MCF 10A (cell line): ENCODE measurements around the gene PAK1. TPM values are rescaled to one million over a fixed set of nuclear protein-coding genes. Genes with fewer than 3 reads are reported as not detected.

Experiments used
- BruUV-seq: library from RNA; stranded (reverse); fragments of 400-500 nt; replicated peaks from 2 replicates; lab custom pipeline; 2021; lab: Mats Ljungman, UMichigan
- CTCF ChIA-PET: fragments of 300-600 bp; sonication (Branson Sonifier 250); formaldehyde crosslinking; extraction: SDS; loops from one replicate; lab custom pipeline; 2021; ENCODE audit warnings: antibody characterized with exemption, inconsistent platforms; lab: Yijun Ruan, JAX
- POLR2A ChIA-PET: fragments of 300-600, 350-650 bp; sonication (Branson Sonifier 250); formaldehyde crosslinking; extraction: SDS; loops from one replicate; lab custom pipeline; 2020; ENCODE audit warnings: antibody characterized with exemption, inconsistent platforms; lab: Yijun Ruan, JAX
- DNase-seq: peaks from one replicate; pipeline ENCODE4 v3.0.0-alpha.2; 2018; ENCODE audit not compliant: unreplicated experiment
- H3K27ac Mint-ChIP-seq: one replicate; pipeline ENCODE4 v1.8.0; 2022; ENCODE audit warnings: mild to moderate bottlenecking, low read depth, mixed read lengths; ENCODE audit not compliant: unreplicated experiment
- H3K27me3 Mint-ChIP-seq: one replicate; pipeline ENCODE4 v1.8.0; 2022; ENCODE audit warnings: mixed read lengths; ENCODE audit not compliant: insufficient read depth, unreplicated experiment
- H3K36me3 Mint-ChIP-seq: one replicate; pipeline ENCODE4 v1.8.0; 2022; ENCODE audit warnings: mild to moderate bottlenecking, moderate library complexity, mixed read lengths; ENCODE audit not compliant: insufficient read depth, unreplicated experiment
- H3K4me1 Mint-ChIP-seq: one replicate; pipeline ENCODE4 v1.8.0; 2022; ENCODE audit warnings: mixed read lengths; ENCODE audit not compliant: insufficient read depth, unreplicated experiment
- H3K4me3 Mint-ChIP-seq: one replicate; pipeline ENCODE4 v1.8.0; 2022; ENCODE audit warnings: mild to moderate bottlenecking, moderate library complexity, mixed read lengths; ENCODE audit not compliant: unreplicated experiment
- H3K9me3 Mint-ChIP-seq: one replicate; pipeline ENCODE4 v1.8.0; 2022; ENCODE audit warnings: mixed read lengths; ENCODE audit not compliant: unreplicated experiment
- intact Hi-C: fragments of 100-400 bp; cut with micrococcal nuclease; formaldehyde crosslinking; loops from 2 replicates; pipeline ENCODE4 v1.14.1; 2022
- total RNA-seq: library from RNA; stranded (reverse); gene quantifications from 2 replicates; pipeline ENCODE4 v1.2.3, GENCODE V29; 2022
- TF ChIP-seq, protein P1 (sequence below): fragments of 200-600 bp; IDR thresholded peaks from one replicate; pipeline ENCODE4 v1.8.0; 2022; ENCODE audit warnings: antibody characterized with exemption, mild to moderate bottlenecking; ENCODE audit not compliant: unreplicated experiment

PAK1 gene
- total RNA-seq, 1 experiment from 2014 or later, result 24.0 TPM

DNA sequence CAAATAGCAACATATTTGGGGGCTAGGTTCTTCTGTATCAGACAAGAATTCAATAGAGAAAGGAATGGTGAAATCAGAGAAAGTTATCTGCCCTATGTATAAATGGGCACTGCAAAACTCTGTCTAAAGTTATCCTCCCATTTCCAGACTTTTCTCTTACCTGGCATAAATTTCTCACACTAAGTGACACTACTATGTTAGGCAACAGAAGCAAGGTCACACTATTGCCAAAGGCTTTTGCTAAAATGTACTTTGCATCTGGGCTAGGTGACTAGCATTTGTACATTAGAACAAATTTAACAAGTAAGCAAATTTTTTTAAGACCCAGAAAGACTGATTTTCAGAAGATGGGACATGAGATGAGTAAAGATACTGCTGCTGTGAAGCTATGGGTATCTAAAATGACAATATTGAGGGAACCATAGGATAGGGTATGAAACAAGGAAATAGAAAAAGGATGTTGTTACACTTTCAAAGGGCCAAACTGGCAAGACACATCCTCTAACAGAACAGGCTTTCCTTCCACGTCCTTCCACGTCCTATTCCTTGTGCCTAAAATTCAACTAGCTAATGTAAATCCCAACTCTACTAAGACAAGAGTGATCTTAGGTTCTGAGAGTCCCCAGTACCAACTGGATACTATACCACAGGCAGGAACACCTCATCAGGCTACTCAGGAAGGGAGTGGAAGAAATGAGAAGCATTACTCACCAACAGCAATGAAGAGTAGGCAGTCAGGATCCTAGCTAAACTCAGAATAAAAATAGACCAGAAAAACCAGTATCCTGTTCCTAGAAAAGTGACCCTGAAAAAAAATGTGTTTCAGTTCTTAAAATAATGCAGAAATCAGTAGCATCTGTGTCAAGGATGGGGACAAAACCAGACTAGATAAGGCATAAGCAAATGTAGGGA lies 195.0 kb downstream of the PAK1 start:
- Mint-ChIP-seq H3K4me1 (peaks cover 8% of the 10 kb centered on the region), H3K9me3 (no peaks in the 10 kb centered on the region), H3K27ac (no peak overlapping the region), H3K36me3 (peaks cover 4% of the 10 kb centered on the region), H3K27me3 (no peaks in the 10 kb centered on the region), H3K4me3 (no peak overlapping the region)
- TF ChIP-seq, protein P1, sequence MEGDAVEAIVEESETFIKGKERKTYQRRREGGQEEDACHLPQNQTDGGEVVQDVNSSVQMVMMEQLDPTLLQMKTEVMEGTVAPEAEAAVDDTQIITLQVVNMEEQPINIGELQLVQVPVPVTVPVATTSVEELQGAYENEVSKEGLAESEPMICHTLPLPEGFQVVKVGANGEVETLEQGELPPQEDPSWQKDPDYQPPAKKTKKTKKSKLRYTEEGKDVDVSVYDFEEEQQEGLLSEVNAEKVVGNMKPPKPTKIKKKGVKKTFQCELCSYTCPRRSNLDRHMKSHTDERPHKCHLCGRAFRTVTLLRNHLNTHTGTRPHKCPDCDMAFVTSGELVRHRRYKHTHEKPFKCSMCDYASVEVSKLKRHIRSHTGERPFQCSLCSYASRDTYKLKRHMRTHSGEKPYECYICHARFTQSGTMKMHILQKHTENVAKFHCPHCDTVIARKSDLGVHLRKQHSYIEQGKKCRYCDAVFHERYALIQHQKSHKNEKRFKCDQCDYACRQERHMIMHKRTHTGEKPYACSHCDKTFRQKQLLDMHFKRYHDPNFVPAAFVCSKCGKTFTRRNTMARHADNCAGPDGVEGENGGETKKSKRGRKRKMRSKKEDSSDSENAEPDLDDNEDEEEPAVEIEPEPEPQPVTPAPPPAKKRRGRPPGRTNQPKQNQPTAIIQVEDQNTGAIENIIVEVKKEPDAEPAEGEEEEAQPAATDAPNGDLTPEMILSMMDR, result no peak
- intact Hi-C loops, result no loop called here
- no TSS peak for BruUV-seq
- POLR2A ChIA-PET, result no interaction called here
- no peak for DNase-seq
- CTCF ChIA-PET, result no interaction called here

DNA sequence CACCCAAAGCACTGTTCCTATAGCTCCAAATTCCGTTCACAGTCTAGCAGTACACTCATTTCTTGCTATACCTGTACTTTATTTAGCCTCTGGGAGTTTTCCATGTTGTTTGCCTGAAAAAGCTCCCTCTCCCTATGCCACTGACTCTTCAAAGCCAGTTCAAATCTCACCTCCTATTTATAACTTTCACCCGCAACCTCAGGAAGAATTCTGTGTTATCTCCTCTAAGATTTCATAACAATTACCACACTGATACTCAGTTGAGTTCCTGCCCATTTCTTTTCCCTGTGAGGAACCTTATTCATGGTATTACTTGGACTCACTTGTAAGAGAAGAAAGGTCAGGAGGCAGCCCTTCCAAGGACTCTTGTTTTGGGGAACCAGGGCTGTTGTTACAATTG lies 197.6 kb downstream of the PAK1 start:
- intact Hi-C loops, result no loop called here
- no TSS peak for BruUV-seq
- no peak for DNase-seq
- peaks cover 4% of the 10 kb centered on the region for H3K36me3 Mint-ChIP-seq
- no peak overlapping the region for H3K27ac Mint-ChIP-seq
- TF ChIP-seq, protein P1, result no peak
- no peaks in the 10 kb centered on the region for H3K9me3 Mint-ChIP-seq
- H3K4me1 Mint-ChIP-seq, result peaks cover 8% of the 10 kb centered on the region
- H3K27me3 Mint-ChIP-seq, result no peaks in the 10 kb centered on the region
- ChIA-PET POLR2A (interaction anchor here (1.0 kb wide), 1 partner anchor 9 kb away, joined by 3 read pairs; no protein-coding TSS in a partner anchor), CTCF (no interaction called here)
- H3K4me3 Mint-ChIP-seq, result no peak overlapping the region

Other genes with a start within 250 kb of the PAK1 start
- gene GDPD4, start 172.4 kb downstream of the PAK1 start, total RNA-seq, result not detected in 2 replicates
- 0.27 TPM in 1 of 2 replicates, not detected in the other for gene AQP11, start 115.9 kb upstream of the PAK1 start, total RNA-seq
- 110 and 135 TPM in 2 replicates for gene CLNS1A, start 163.7 kb upstream of the PAK1 start, total RNA-seq